GM18951 (cell line): ENCODE measurements around the gene EPB41L3.

Experiments
- POLR2A ChIP-seq: IDR thresholded peaks from 4 replicates; pipeline ENCODE4 v1.6.1; 2011; ENCODE audit warnings: mild to moderate bottlenecking; ENCODE audit not compliant: insufficient read length, insufficient read depth; ENCODE audit errors: extremely low read depth
- in situ Hi-C: fragments of 300-500 bp; cut with MboI; formaldehyde crosslinking; loops from one replicate; pipeline ENCODE4 v1.12.0; 2022; ENCODE audit warnings: low sequenced_read_pairs, mixed read lengths, inconsistent platforms; ENCODE audit not compliant: unreplicated experiment

The EPB41L3 gene

GRCh38 chr18:5468394-5468793 is 75.4 kb downstream of the EPB41L3 start:
- no peak for TF ChIP-seq POLR2A
- in situ Hi-C loops, result no loop called here

- no peak for TF ChIP-seq POLR2A
- in situ Hi-C loops, result no loop called here
Observed at GRCh38 chr18:5467671-5468070, 76.1 kb downstream of the EPB41L3 start.

GRCh38 chr18:5466256-5466655 is 77.5 kb downstream of the EPB41L3 start:
- TF ChIP-seq POLR2A, result no peak
- in situ Hi-C loops, result no loop called here

GRCh38 chr18:5464251-5464650 is 79.5 kb downstream of the EPB41L3 start:
- TF ChIP-seq POLR2A, result no peak

GRCh38 chr18:5463831-5464230 is 80.0 kb downstream of the EPB41L3 start:
- no peak for TF ChIP-seq POLR2A
- in situ Hi-C loops, result no loop called here

More at GRCh38 chr18:5464251-5464650, 79.5 kb downstream of the EPB41L3 start:
- in situ Hi-C loops, result no loop called here

- in situ Hi-C loops, result no loop called here
- no peak for TF ChIP-seq POLR2A
Observed at GRCh38 chr18:5463390-5463789, 80.4 kb downstream of the EPB41L3 start.

- TF ChIP-seq POLR2A, result no peak
- in situ Hi-C loops, result no loop called here
Observed at GRCh38 chr18:5462227-5462626, 81.6 kb downstream of the EPB41L3 start.

- no peak for TF ChIP-seq POLR2A
- in situ Hi-C loops, result no loop called here
Observed at GRCh38 chr18:5461041-5461440, 82.8 kb downstream of the EPB41L3 start.

- no peak for TF ChIP-seq POLR2A
- in situ Hi-C loops, result no loop called here
Observed at GRCh38 chr18:5457462-5457957, 86.3 kb downstream of the EPB41L3 start.

- no peak for TF ChIP-seq POLR2A
- in situ Hi-C loops, result no loop called here
Observed at GRCh38 chr18:5456577-5457461, 87.0 kb downstream of the EPB41L3 start.

- TF ChIP-seq POLR2A, result no peak
- in situ Hi-C loops, result no loop called here
Observed at GRCh38 chr18:5455674-5456073, 88.1 kb downstream of the EPB41L3 start.

GRCh38 chr18:5452943-5453443 is 90.8 kb downstream of the EPB41L3 start:
- TF ChIP-seq POLR2A, result no peak
- in situ Hi-C loops, result no loop called here

GRCh38 chr18:5451871-5452270 is 91.9 kb downstream of the EPB41L3 start:
- no peak for TF ChIP-seq POLR2A
- in situ Hi-C loops, result no loop called here

GRCh38 chr18:5451150-5451549 is 92.6 kb downstream of the EPB41L3 start:
- TF ChIP-seq POLR2A, result no peak
- in situ Hi-C loops, result no loop called here
